Adrenal gland (tissue), 12 donors: ENCODE data around the gene PDYN. TPM values are rescaled to one million over a fixed set of nuclear protein-coding genes. Genes with fewer than 3 reads are reported as not detected.
A peak's percentile ranks its signal among the peaks of the same experiment; 100 is the strongest.

Experiments used
- DNase-seq, 7 donors: peaks; one replicate each; pipeline ENCODE4 v3.0.0-alpha.2; 2019 to 2020
- H3K27ac ChIP-seq, 5 donors: fragments of 200-600 bp; sonication (generic) in 4 of 5; 1 replicate in 3 of 5; 2 replicates in 2 of 5; pipeline versions ENCODE4 v1.5.1 to v1.8.0; 2016 to 2020; ENCODE audit warnings: mild to moderate bottlenecking in 1 of 5
- H3K27me3 ChIP-seq: fragments of 200-600 bp; 2 replicates; pipeline ENCODE4 v1.8.0; 2021
- H3K36me3 ChIP-seq, 2 donors: fragments of 200-600 bp; replicated peaks in 1 of 2; 1 replicate in 1 of 2; 2 replicates in 1 of 2; pipeline versions ENCODE4 v1.5.1 to v1.8.0; 2018 to 2022
- H3K4me1 ChIP-seq, 2 donors: fragments of 200-600 bp; replicated peaks in 1 of 2; 1 replicate in 1 of 2; 2 replicates in 1 of 2; pipeline versions ENCODE4 v1.5.1 to v1.8.0; 2018 to 2021
- H3K4me3 ChIP-seq, 4 donors: fragments of 200-600 bp; sonication (generic) in 3 of 4; one replicate each; pipeline ENCODE4 v1.5.1; 2016 to 2018
- H3K9me3 ChIP-seq, 3 donors: fragments of 200-600 bp; sonication (generic) in 1 of 3; replicated peaks in 1 of 3; 1 replicate in 2 of 3; 2 replicates in 1 of 3; pipeline versions ENCODE4 v1.5.1 to v1.8.0; 2016 to 2021
- CTCF ChIP-seq, 6 experiments: fragments of 450-650 bp in 4 of 6; fragments of 200-600 bp in 2 of 6; sonication (generic) in 1 of 6; IDR thresholded peaks; 1 replicate in 5 of 6; 2 replicates in 1 of 6; pipeline versions ENCODE4 v1.5.1 to v1.8.0; 2016 to 2021; ENCODE audit warnings: antibody characterized with exemption in 6 of 6, mild to moderate bottlenecking in 2 of 6, moderate library complexity in 1 of 6
- POLR2A ChIP-seq, 2 donors: fragments of 450-650 bp; IDR thresholded peaks; one replicate each; pipeline ENCODE4 v1.6.1; 2017; ENCODE audit warnings: antibody characterized with exemption in 2 of 2, mild to moderate bottlenecking in 2 of 2, moderate library complexity in 1 of 2
- WGBS, 4 donors: extraction: QIAGEN DNeasy Blood & Tissue Kit in 2 of 4; methylation state at CpG; one replicate each; pipeline versions ENCODE4 v1.1.5 to v1.1.7; 2013 to 2017; 5-methylcytosine and 5-hydroxymethylcytosine counted together
- intact Hi-C, 2 donors: fragments of 100-400 bp; cut with DNase I; formaldehyde crosslinking; loops; one replicate each; pipeline versions ENCODE4 v1.14.1 to v1.15.0; 2022 to 2023
- polyA plus RNA-seq, 3 donors: library from polyadenylated mRNA; stranded (reverse); fragments of 200-250 nt in 2 of 3; fragments of 350-450 nt in 1 of 3; fragmentation: Illumina TruSeq in 1 of 3; extraction: RNeasy Lipid Tissue Mini Kit (QIAGEN cat#74804) in 1 of 3; gene quantifications; one replicate each; pipeline ENCODE4 v1.2.3, GENCODE V29; 2013 to 2014
- total RNA-seq, 9 donors: library from RNA; depleted of rRNA in 4 of 9; stranded (reverse); fragments of >200 nt in 4 of 9; fragments of 120-200 nt in 1 of 9; fragmentation: NEBNext Ultra II Directional in 1 of 9; extraction: Animal tissue kit (Norgen Biotek cat#: 25700) in 1 of 9; gene quantifications; one replicate each; pipeline versions ENCODE4 v1.1.0 to v1.2.4, GENCODE V29; 2013 to 2023
- donor health status: healthy with polysubstance abuse.
- donor health status: Bipolar disorder and iron deficiency.
- donor health status: DM: yes; HTN: yes; CAD: no.
- donor health status: DM: no; HTN: no; CAD: no.
- donor health status: DM: no; HTN: no; CAD: no.
- donor health status: DM: yes; HTN: yes; CAD: no.

PDYN gene
- total and polyA plus RNA-seq, 12 donors, result not detected

DNA sequence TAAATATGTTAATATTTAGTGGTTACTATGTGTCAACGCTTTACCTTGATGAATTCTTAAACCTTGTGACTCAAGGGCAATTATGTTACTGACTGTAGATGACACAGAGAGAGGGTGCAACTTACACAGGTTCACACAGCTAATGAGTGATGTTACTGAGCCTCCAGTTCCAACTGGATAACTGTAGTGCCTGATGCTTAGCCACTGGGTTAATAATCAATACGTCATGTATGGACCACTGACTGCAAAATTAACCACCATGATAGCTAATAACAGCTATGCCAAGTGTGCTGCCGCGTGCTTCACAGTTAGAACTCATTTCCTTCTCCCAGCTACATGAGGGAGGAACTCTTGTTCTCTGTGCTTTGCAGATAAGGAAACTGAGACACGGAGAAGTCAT lies 53.3 kb downstream of the PDYN start:
- no peak for TF ChIP-seq POLR2A (IDR thresholded peaks at IDR 0.05)
- no peak for TF ChIP-seq CTCF (IDR thresholded peaks at IDR 0.05)
- DNase-seq, result no peak
- Histone ChIP-seq H3K4me3 (no peak overlapping the region), H3K4me1 (peaks cover 29 to 47% of the 10 kb centered on the region in 2 donors), H3K36me3 (no peaks in the 10 kb centered on the region), H3K27ac (peak overlapping the region in 1 of 5 donors; percentile 14), H3K9me3 (no peaks in the 10 kb centered on the region), H3K27me3 (no peaks in the 10 kb centered on the region)
- WGBS, 4 donors, result 79 to 82% (median 80%) methylated on average over 5 of the region's 5 CpGs
- intact Hi-C loops, result loop anchor here (10.0 kb wide), 2 partner anchors 46 to 136 kb away; partner anchors contain the start of gene SIRPA (in 1 of the 2)

DNA sequence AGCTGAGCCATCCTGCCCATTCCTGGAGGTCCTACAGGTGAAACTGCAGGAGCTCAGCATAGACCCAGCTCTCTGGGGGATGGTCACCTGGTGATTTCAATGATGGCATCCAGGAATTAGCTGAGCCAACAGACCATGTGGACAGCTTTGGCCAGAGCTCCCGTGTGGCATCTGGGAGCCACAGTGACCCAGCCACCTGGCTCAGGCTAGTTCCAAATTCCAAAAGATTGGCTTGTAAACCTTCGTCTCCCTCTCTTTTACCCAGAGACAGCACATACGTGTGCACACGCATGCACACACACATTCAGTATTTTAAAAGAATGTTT lies 54.6 kb downstream of the PDYN start:
- Histone ChIP-seq H3K36me3 (no peaks in the 10 kb centered on the region), H3K27me3 (no peaks in the 10 kb centered on the region), H3K4me1 (peaks cover 30 to 47% of the 10 kb centered on the region in 2 donors), H3K4me3 (no peak overlapping the region), H3K27ac (peak overlapping the region in 1 of 5 donors; percentile 15), H3K9me3 (no peaks in the 10 kb centered on the region)
- peak in 1 of 7 donors; percentile 11 for DNase-seq
- TF ChIP-seq POLR2A (IDR thresholded peaks at IDR 0.05) (no peak), CTCF (IDR thresholded peaks at IDR 0.05) (no peak)
- intact Hi-C loops, result no loop called here
- 90 to 93% (median 91%) methylated on average over 4 of the region's 4 CpGs for WGBS, 4 donors

GRCh38 chr20:1938464-1939269 lies 55.2 kb downstream of the PDYN start:
- intact Hi-C loops, result no loop called here
- Histone ChIP-seq H3K9me3 (no peaks in the 10 kb centered on the region), H3K27me3 (no peaks in the 10 kb centered on the region), H3K4me3 (no peak overlapping the region), H3K36me3 (no peaks in the 10 kb centered on the region), H3K27ac (peak overlapping the region in 1 of 5 donors; percentile 15), H3K4me1 (peaks cover 33 to 47% of the 10 kb centered on the region in 2 donors)
- peak in 1 of 7 donors; percentile 15 for DNase-seq
- no peak for TF ChIP-seq POLR2A (IDR thresholded peaks at IDR 0.05)
- no peak for TF ChIP-seq CTCF (IDR thresholded peaks at IDR 0.05)
- WGBS, 4 donors, result 74 to 79% (median 77%) methylated on average over 10 to 14 of the region's 14 CpGs

DNA sequence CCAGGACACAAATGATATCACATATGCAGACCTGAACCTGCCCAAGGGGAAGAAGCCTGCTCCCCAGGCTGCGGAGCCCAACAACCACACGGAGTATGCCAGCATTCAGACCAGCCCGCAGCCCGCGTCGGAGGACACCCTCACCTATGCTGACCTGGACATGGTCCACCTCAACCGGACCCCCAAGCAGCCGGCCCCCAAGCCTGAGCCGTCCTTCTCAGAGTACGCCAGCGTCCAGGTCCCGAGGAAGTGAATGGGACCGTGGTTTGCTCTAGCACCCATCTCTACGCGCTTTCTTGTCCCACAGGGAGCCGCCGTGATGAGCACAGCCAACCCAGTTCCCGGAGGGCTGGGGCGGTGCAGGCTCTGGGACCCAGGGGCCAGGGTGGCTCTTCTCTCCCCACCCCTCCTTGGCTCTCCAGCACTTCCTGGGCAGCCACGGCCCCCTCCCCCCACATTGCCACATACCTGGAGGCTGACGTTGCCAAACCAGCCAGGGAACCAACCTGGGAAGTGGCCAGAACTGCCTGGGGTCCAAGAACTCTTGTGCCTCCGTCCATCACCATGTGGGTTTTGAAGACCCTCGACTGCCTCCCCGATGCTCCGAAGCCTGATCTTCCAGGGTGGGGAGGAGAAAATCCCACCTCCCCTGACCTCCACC lies 56.4 kb downstream of the PDYN start:
- DNase-seq, result peak in 1 of 7 donors; percentile 18
- Histone ChIP-seq H3K36me3 (no peaks in the 10 kb centered on the region), H3K4me3 (no peak overlapping the region), H3K4me1 (peaks cover 35 to 55% of the 10 kb centered on the region in 2 donors), H3K9me3 (no peaks in the 10 kb centered on the region), H3K27ac (peak overlapping the region in 1 of 5 donors; percentile 4), H3K27me3 (no peaks in the 10 kb centered on the region)
- 88 to 92% (median 89%) methylated on average over 20 to 25 of the region's 25 CpGs for WGBS, 4 donors
- intact Hi-C loops, result no loop called here
- TF ChIP-seq CTCF (IDR thresholded peaks at IDR 0.05) (no peak), POLR2A (IDR thresholded peaks at IDR 0.05) (no peak)
